ENCODE measurements around the gene QRICH2. TPM values are rescaled to one million over a fixed set of nuclear protein-coding genes. Genes with fewer than 3 reads are reported as not detected.
"Not testable (repeated sequence)": the region's sequence is repeated elsewhere in the genome, so short reads cannot be mapped to it uniquely, and the experiment has no call there.

The QRICH2 gene
- total RNA-seq, 1 donor from 2014 or later = 12.3 TPM

- Mint-ChIP-seq H3K36me3 (ENCODE audit: low read depth) (no peaks in the 10 kb centered on the region), H3K9me3 (no peaks in the 10 kb centered on the region), H3K27ac (ENCODE audit: unreplicated experiment) (peak overlapping the region; percentile 28), H3K4me1 (peaks cover 8% of the 10 kb centered on the region), H3K4me3 (no peak overlapping the region), H3K27me3 (ENCODE audit: low read depth) (no peaks in the 10 kb centered on the region)
- no peak for DNase-seq (ENCODE audit: low read depth, low spot score)
- TF ChIP-seq CTCF (conservative IDR thresholded peaks at IDR 0.05) = no peak
Observed at GRCh38 chr17:76233588-76234353, 74.3 kb downstream of the QRICH2 start.

- H3K27me3 Mint-ChIP-seq (ENCODE audit: low read depth) = no peaks in the 10 kb centered on the region
- H3K4me3 Mint-ChIP-seq = no peak overlapping the region
- H3K4me1 Mint-ChIP-seq = peaks cover 5% of the 10 kb centered on the region
- no peak overlapping the region for H3K27ac Mint-ChIP-seq (ENCODE audit: unreplicated experiment)
- no peak for TF ChIP-seq CTCF (conservative IDR thresholded peaks at IDR 0.05)
- H3K36me3 Mint-ChIP-seq (ENCODE audit: low read depth) = no peaks in the 10 kb centered on the region
- no peaks in the 10 kb centered on the region for H3K9me3 Mint-ChIP-seq
- no peak for DNase-seq (ENCODE audit: low read depth, low spot score)
Observed at GRCh38 chr17:76232342-76232741, 75.7 kb downstream of the QRICH2 start.

- peaks cover 12% of the 10 kb centered on the region for H3K4me1 Mint-ChIP-seq
- H3K36me3 Mint-ChIP-seq (ENCODE audit: low read depth); H3K9me3 Mint-ChIP-seq; H3K4me3 Mint-ChIP-seq; H3K27me3 Mint-ChIP-seq (ENCODE audit: low read depth); H3K27ac Mint-ChIP-seq (ENCODE audit: unreplicated experiment); DNase-seq (ENCODE audit: low read depth, low spot score): not testable (repeated sequence)
Observed at GRCh38 chr17:76226749-76227148, 81.3 kb downstream of the QRICH2 start.

GRCh38 chr17:76225373-76226086 lies 82.5 kb downstream of the QRICH2 start:
- H3K4me1 Mint-ChIP-seq = peaks cover 12% of the 10 kb centered on the region
- not testable (repeated sequence) for H3K27ac Mint-ChIP-seq (ENCODE audit: unreplicated experiment); H3K9me3 Mint-ChIP-seq; H3K4me3 Mint-ChIP-seq; H3K27me3 Mint-ChIP-seq (ENCODE audit: low read depth); DNase-seq (ENCODE audit: low read depth, low spot score); H3K36me3 Mint-ChIP-seq (ENCODE audit: low read depth)

Other genes with a start within 250 kb of the QRICH2 start
- 87.9 and 91.6 TPM in 2 replicates for gene SRP68, start 235.8 kb downstream of the QRICH2 start, total RNA-seq
- gene GALR2, start 233.5 kb downstream of the QRICH2 start, total RNA-seq = not detected in 2 replicates
- 0.19 TPM in 1 of 2 replicates, not detected in the other for gene ZACN, start 229.1 kb downstream of the QRICH2 start, total RNA-seq
- gene EXOC7, start 204.5 kb downstream of the QRICH2 start, total RNA-seq = 195 and 205 TPM in 2 replicates
- 4.3 and 4.5 TPM in 2 replicates for gene FOXJ1, start 167.0 kb downstream of the QRICH2 start, total RNA-seq
- gene RNF157, start 67.8 kb downstream of the QRICH2 start, total RNA-seq = 50.4 and 54.0 TPM in 2 replicates
- 18.8 and 21.5 TPM in 2 replicates for gene UBALD2, start 42.9 kb downstream of the QRICH2 start, total RNA-seq
- gene PRPSAP1, start 45.6 kb upstream of the QRICH2 start, total RNA-seq = 68.4 and 73.6 TPM in 2 replicates
- gene SPHK1, start 76.3 kb upstream of the QRICH2 start, total RNA-seq = 19.5 and 21.1 TPM in 2 replicates
- 70.0 and 71.4 TPM in 2 replicates for gene UBE2O, start 144.9 kb upstream of the QRICH2 start, total RNA-seq
- gene AANAT, start 159.3 kb upstream of the QRICH2 start, total RNA-seq = 0.39 TPM in 1 of 2 replicates, not detected in the other
- 2.0 and 3.6 TPM in 2 replicates for gene RHBDF2, start 193.1 kb upstream of the QRICH2 start, total RNA-seq
- 8.6 and 8.7 TPM in 2 replicates for gene CYGB, start 229.4 kb upstream of the QRICH2 start, total RNA-seq
- gene PRCD, start 231.8 kb upstream of the QRICH2 start, total RNA-seq = 0.41 and 0.75 TPM in 2 replicates